ENCODE results near the gene NUTM1. TPM values are rescaled to one million over a fixed set of nuclear protein-coding genes. Genes with fewer than 3 reads are reported as not detected.
A peak's percentile ranks its signal among the peaks of the same experiment; 100 is the strongest.
"Not testable (repeated sequence)": the region's sequence is repeated elsewhere in the genome, so short reads cannot be mapped to it uniquely, and the experiment has no call there.

The NUTM1 gene
- total and polyA plus RNA-seq, 2 donors, result 0.03 TPM; not detected in 1

DNA sequence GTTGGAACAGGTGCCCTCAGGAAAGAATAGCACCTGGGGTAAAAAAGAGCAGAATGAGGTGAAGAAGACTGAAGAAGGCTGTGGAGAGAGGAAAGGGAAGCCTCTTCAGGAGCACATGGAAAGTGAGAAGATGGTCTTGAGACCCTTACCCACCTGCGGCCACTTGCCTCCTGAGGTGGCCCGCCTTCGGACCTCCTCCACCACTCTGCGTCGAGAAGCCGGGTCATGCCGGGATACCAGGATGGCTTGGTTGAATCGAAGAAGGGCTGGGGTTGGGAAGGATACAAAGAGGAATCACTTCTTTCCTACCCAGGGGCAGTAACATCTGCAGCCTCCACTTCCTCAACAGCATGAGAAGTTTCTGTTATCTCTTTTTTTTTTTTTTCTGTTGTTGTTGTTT is 20.9 kb downstream of the NUTM1 start:
- WGBS, result 98% methylated on average over 8 of the region's 8 CpGs
- Histone ChIP-seq H3K27ac (ENCODE audit: low read depth) (no peak overlapping the region), H3K36me3 (ENCODE audit: insufficient read depth) (peaks cover 2% of the 10 kb centered on the region), H3K4me3 (ENCODE audit: low read depth, low read length) (no peak overlapping the region), H3K4me1 (ENCODE audit: insufficient read depth) (no peaks in the 10 kb centered on the region)
- no peak for DNase-seq (ENCODE audit: extremely low spot score)

DNA sequence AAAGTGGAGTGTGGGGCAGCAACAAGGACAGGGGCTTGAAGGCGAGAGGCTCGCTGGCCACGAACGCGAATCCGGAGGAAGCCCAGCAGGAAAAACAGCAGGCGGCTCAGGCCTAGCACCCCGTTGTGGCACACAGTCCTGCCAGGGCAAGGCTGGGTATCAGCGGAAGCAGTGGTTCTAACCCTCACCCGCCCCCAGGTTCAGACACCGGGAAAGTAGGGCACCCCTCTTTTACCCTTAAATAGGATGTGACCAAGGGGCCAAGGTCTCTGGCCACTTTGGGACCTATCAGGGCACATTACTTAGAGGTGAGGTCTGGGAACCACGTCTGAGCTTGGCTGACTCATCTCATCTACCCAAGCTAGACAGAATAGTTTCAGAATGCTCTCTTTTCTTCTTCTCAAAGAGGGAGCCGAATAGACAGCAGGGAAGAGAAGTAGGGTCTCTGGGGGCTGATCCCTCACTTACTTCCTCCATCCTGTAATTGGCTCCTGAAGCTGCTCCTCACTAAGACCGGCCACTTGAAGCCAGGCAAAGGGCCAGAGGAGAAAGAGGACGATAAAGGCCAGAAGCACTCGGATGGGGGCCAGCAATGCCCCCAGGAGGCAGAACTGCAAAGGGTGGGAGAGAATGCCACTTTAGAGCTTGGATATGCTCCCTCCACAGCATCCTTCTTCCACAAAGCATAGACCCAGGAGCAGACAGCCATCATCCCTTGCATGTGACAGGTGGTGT is 22.1 kb downstream of the NUTM1 start:
- Histone ChIP-seq H3K27ac (ENCODE audit: low read depth) (no peak overlapping the region), H3K36me3 (ENCODE audit: insufficient read depth) (peaks cover 2% of the 10 kb centered on the region), H3K4me3 (ENCODE audit: low read depth, low read length) (no peak overlapping the region), H3K4me1 (ENCODE audit: insufficient read depth) (no peaks in the 10 kb centered on the region)
- DNase-seq (ENCODE audit: extremely low spot score), result no peak
- 79% methylated on average over 16 of the region's 16 CpGs for WGBS

DNA sequence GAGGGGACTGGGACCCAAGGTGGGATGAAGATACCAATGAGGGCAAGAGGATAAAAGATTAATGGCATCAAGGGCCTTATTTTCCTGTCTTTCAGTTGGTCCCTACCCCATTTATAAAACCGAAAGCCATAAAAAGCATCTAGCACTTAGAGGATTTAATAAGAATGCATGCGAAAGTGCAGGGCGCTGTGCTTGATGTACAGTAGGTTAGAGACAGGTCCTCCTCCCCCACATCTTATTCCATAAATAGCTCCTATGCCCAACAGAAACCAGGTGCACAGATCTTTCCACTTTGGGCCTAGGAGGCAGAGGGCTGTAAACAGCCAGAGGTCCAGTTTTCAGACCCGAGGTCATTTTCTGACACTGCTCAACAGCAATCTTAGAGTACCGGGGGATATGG is 22.7 kb downstream of the NUTM1 start:
- Histone ChIP-seq H3K4me3 (ENCODE audit: low read depth, low read length) (peak overlapping the region; percentile 75), H3K4me1 (ENCODE audit: insufficient read depth) (no peaks in the 10 kb centered on the region), H3K27ac (ENCODE audit: low read depth) (no peak overlapping the region), H3K36me3 (ENCODE audit: insufficient read depth) (peaks cover 2% of the 10 kb centered on the region)
- WGBS, result 27% methylated on average over 5 of the region's 5 CpGs
- no peak for DNase-seq (ENCODE audit: extremely low spot score)

DNA sequence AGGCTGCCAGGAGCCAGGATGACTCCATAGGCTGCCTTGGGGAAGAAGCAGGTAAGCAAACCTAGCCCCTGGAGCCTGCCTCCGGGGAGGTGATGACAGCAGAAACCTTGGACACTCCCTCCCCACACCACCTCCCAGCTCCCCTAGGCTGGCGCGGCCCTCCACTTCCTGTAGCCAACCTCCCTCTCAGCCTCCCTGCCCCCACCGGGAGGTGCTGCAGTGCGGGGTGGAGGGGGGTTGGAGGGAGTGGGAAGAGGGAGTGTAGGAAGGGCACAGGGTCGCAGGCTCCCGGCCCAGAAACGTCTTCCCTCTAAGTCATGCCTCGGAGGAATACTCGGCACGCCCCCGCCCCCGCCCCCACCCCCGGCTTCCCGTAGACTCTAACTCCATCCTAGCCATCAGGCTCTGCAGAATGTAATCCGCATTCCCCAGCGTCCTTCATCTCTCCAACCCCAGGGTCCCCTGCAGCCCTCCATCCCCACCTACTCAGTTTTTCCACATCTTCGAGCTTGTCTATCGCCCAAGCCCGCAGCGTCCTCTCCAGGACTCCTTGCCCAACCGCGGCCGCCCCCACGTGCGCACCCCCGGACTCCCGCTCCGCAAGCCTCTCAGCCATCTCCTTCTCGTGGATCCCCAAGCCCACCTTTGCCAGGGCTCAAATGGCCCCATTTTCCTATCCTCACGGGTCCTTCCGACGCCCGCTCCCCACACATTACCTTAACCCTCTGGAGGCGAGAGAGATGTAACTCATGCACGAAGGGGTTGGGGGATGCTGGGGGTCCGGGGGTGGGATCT is 23.4 kb downstream of the NUTM1 start:
- WGBS, result under 1% methylated on average over 37 of the region's 37 CpGs
- no peaks in the 10 kb centered on the region for H3K36me3 ChIP-seq (ENCODE audit: insufficient read depth)
- H3K4me1 ChIP-seq (ENCODE audit: insufficient read depth), result no peaks in the 10 kb centered on the region
- no peak for DNase-seq (ENCODE audit: extremely low spot score)
- H3K27ac ChIP-seq (ENCODE audit: low read depth), result peak overlapping the region; percentile 62
- H3K4me3 ChIP-seq (ENCODE audit: low read depth, low read length), result peak overlapping the region; percentile 75

DNA sequence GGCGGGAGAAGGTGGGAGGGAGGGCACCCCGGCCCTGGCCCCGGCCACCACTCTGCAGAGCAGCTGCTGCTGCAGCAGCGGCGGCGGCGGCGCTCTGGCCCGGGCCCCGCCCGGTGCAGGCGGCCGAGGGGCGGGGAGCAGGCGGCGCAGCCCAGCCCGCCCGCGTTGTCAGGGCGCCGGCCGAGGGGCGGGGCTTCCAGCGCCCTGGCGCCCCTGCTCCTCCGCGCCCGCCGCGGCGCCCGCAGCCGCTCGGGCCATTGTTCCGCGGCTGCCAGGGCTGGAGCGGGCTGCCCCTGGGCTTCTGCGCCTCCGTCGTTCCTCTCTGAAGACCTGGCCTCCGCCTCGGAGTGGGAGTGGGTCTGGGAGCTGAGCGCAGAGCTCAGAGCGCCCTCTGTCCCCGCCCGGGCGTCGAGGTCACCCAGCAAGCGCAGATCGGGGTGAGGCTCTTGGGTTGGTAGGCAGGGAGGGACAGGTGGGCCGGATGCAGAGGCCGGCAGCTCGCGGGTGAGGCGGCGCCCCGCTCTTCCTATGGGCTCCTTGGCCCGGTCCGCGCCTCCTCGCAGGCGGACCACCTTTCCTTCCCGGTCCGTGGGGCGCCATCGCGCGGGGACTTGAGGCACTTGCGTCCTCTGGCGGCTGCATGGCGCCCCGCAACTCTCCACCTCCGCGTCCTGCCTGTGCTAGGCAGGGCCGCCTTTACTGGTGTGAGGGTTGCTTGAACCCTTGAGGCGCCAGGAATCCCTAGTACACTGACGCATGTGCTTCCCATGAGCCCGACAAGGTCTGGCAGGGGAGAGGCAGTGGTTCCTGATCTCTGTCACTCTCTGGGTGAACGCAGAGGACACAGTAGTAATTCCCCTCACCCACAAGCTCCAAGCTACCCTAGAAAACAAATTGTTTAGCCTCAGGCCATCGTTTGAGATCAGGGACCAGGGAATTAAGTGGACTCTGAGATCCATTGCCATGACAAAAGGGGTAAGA is 24.3 kb downstream of the NUTM1 start, which contains the start of gene LPCAT4:
Gene LPCAT4, minus strand, starts transcription at position 96 of the 981 bp plus-strand sequence. CDS start 96 bp downstream, outside the sequence.
- DNase-seq (ENCODE audit: extremely low spot score), result peak; percentile 59
- under 1% methylated on average over 80 of the region's 80 CpGs for WGBS
- peak within 1 kb of the TSS; percentile 75 for H3K4me3 ChIP-seq (ENCODE audit: low read depth, low read length)
- H3K36me3 ChIP-seq (ENCODE audit: insufficient read depth), result no peaks in the 10 kb centered on the region
- peak within 1 kb of the TSS; percentile 98 for H3K27ac ChIP-seq (ENCODE audit: low read depth)
- no peaks in the 10 kb centered on the region for H3K4me1 ChIP-seq (ENCODE audit: insufficient read depth)

DNA sequence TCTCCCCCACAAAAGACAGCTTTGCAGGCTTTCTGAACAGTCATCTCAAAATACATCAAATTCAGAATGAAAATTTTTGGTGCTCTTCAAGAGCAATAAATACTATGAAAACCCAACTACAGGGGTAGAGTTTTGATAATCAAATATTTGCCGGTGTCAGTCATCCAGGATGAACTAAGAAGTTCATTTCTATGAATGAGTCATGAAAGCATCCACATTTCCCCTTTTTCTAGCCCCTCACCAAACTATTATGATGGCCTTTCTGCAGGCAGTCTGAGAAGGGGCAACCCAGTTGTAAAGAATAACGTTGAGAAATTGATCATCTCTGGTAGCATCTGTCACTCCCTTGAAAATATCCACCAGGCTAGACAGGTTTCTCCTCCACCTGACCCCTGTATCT is 27.0 kb downstream of the NUTM1 start:
- Histone ChIP-seq H3K27ac (ENCODE audit: low read depth) (no peak overlapping the region), H3K4me1 (ENCODE audit: insufficient read depth) (no peaks in the 10 kb centered on the region), H3K4me3 (ENCODE audit: low read depth, low read length) (no peak overlapping the region), H3K36me3 (ENCODE audit: insufficient read depth) (no peaks in the 10 kb centered on the region)
- no peak for DNase-seq (ENCODE audit: extremely low spot score)
- WGBS, result 62% methylated on average over 2 of the region's 2 CpGs

DNA sequence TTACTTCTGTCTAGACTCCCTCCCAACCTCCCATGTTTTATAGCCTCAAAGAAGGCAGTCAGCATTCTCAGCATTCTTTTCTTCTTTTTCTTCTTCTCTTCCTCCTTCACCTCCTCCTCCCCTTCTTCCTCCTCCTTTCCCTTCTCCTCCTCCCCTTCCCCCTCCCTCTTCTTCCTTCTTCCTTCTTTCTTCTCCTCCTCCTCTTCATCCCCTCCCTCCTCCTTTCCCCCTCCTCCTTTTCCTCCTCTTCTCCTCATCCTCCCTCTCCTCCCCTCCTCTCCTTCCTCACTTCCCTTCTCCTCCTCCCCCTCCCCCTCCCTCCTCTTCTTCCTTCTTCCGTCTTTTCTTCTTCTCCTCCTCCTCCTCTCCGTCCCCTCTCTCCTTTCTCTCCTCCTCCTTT is 27.5 kb downstream of the NUTM1 start:
- no peak for DNase-seq (ENCODE audit: extremely low spot score)
- WGBS, result 37% methylated on average over 2 of the region's 2 CpGs
- Histone ChIP-seq H3K36me3 (ENCODE audit: insufficient read depth) (no peaks in the 10 kb centered on the region), H3K27ac (ENCODE audit: low read depth) (no peak overlapping the region), H3K4me1 (ENCODE audit: insufficient read depth) (no peaks in the 10 kb centered on the region), H3K4me3 (ENCODE audit: low read depth, low read length) (no peak overlapping the region)

DNA sequence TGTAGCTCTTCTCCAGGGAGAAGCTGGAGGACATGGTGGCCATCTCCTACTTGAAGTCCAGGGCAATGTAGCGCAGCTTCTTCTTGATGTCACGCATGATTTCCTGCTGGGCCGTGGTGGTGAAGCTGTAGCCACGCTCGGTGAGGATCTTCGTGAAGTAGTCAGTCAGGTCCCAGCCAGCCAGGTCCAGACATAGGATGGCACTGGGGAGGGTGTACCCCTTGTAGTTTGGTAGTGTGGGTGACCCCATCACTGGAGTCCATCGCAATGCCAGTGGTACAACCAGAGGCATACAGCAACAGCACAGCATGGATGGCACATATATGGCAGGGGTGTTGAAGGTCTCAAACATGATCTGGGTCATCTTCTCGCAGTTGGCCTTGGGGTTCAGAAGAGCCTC is 30.8 kb downstream of the NUTM1 start:
- H3K4me1 ChIP-seq (ENCODE audit: insufficient read depth), result no peaks in the 10 kb centered on the region
- WGBS, result 68% methylated on average over 8 of the region's 8 CpGs
- no peak for DNase-seq (ENCODE audit: extremely low spot score)
- no peak overlapping the region for H3K4me3 ChIP-seq (ENCODE audit: low read depth, low read length)
- no peak overlapping the region for H3K27ac ChIP-seq (ENCODE audit: low read depth)
- H3K36me3 ChIP-seq (ENCODE audit: insufficient read depth), result no peaks in the 10 kb centered on the region

DNA sequence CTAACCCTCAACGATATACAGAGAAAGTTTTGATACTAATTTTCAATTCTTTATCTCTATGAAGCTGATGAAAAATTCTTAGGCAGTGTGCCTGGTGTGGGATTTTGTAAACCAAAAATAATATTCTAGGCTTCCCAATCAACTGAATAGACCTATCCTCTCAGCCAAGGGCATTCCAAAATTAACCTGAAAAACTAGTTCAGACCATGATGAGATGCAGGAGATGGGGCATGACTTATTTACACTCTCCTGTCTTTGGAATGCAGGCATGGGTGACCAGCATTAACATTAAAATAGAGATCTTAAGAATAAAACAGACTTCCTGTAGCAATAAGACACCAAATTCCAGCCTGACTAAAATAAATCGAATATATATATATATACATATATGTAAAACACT is 31.7 kb downstream of the NUTM1 start:
- Histone ChIP-seq H3K27ac (ENCODE audit: low read depth) (no peak overlapping the region), H3K36me3 (ENCODE audit: insufficient read depth) (no peaks in the 10 kb centered on the region), H3K4me3 (ENCODE audit: low read depth, low read length) (no peak overlapping the region), H3K4me1 (ENCODE audit: insufficient read depth) (no peaks in the 10 kb centered on the region)
- no peak for DNase-seq (ENCODE audit: extremely low spot score)
- WGBS, result 91% methylated on average over 2 of the region's 2 CpGs

DNA sequence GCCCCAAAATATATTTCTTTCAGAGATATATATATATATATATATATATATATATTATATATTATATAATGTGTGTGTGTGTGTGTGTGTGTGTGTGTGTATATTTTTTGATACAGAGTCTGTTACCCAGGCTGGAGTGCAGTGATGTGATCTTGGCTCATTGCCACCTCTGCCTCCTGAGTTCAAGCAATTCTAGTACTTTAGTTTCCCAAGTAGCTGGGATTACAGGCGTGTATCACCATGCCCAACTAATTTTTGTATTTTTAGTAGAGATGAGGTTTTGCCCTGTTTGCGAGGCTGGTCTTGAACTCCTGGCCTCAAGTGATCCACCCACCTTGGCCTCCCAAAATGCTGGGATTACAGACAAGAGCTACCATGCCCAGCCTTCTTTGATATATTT is 32.4 kb downstream of the NUTM1 start:
- H3K4me3 ChIP-seq (ENCODE audit: low read depth, low read length); H3K4me1 ChIP-seq (ENCODE audit: insufficient read depth); H3K27ac ChIP-seq (ENCODE audit: low read depth); DNase-seq (ENCODE audit: extremely low spot score); H3K36me3 ChIP-seq (ENCODE audit: insufficient read depth): not testable (repeated sequence)
- WGBS, result 92% methylated on average over 2 of the region's 2 CpGs

DNA sequence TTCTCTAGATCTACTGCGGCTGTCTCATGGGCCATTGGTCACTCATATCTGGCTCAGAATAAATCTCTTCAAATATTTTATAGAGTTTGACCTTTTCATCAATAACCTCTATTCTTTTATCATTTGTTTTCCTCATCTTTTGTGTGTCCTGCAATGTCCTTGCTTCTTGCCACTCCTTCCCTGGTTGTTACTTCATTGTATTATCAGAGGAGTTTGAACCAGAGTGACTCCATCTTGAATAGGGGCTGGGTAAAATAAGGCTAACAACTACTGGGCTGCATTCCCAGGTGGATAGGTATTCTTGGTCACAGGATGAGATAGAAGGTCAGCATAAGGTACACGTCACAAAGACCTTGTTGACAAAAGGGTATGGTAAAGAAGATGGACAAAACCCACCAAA is 33.7 kb downstream of the NUTM1 start:
- 91% methylated on average over 2 of the region's 2 CpGs for WGBS
- Histone ChIP-seq H3K36me3 (ENCODE audit: insufficient read depth) (no peaks in the 10 kb centered on the region), H3K4me3 (ENCODE audit: low read depth, low read length) (no peak overlapping the region), H3K4me1 (ENCODE audit: insufficient read depth) (no peaks in the 10 kb centered on the region), H3K27ac (ENCODE audit: low read depth) (no peak overlapping the region)
- no peak for DNase-seq (ENCODE audit: extremely low spot score)

DNA sequence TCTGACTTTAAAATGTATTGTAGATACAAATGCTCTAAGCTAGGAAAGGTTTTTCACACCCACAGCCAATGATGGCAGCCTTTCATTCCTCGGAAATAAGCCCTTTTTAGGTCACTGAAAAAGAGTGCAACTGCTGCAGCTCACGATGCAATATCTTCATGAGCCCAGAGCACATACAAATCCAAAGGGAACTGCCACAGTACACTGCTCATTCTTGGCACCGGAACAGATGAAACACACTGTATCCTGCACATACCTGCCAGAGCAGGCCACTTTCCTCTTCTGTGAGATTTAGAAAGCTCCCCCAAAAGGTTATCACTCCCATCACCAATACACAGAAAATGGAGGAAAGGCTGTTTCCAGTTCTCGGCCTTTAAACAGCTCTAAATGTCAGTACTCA is 37.4 kb downstream of the NUTM1 start:
- WGBS, result 73% methylated on average over 4 of the region's 4 CpGs
- not testable (repeated sequence) for DNase-seq (ENCODE audit: extremely low spot score); H3K4me1 ChIP-seq (ENCODE audit: insufficient read depth); H3K36me3 ChIP-seq (ENCODE audit: insufficient read depth); H3K27ac ChIP-seq (ENCODE audit: low read depth); H3K4me3 ChIP-seq (ENCODE audit: low read depth, low read length)

DNA sequence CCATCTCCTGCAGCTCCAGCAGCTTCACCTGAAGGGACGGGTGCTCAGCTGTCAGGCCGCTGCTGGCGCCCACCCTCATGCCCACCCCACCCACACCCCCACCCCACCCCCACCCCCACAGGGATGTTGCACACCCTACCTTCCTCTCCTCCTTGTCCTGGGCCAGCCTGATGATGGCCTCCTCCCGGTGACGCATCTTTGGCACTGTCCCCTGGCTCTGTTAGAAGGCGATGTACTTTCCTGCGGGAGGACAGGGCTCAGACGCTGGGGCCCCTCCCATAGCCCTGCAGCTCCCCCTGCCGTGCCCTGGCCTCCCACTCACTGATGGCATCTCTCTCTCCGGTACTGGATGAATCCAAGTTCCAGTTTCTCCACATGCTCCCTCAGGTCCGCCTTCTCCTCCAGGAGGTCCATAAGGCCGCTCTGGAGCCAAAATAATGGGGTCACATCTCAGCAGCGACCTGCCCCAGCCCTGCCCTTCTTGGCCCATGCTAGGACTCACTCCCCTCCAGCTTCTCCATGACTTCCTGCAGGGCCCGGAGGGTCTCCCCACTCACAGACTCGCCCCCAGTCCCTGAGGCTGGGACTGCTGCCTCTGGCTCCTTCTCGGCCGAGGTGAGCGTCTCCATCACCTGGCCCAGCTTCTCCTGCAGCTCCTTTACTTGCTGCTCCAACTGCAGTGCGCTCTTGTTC is 38.9 kb downstream of the NUTM1 start:
- DNase-seq (ENCODE audit: extremely low spot score); H3K27ac ChIP-seq (ENCODE audit: low read depth); H3K4me3 ChIP-seq (ENCODE audit: low read depth, low read length); H3K36me3 ChIP-seq (ENCODE audit: insufficient read depth); H3K4me1 ChIP-seq (ENCODE audit: insufficient read depth): not testable (repeated sequence)
- WGBS, result no CpG with 5 or more reads among the region's 19 CpGs
